Progenitor cell of endocrine pancreas (in vitro differentiated cells): ENCODE data around the gene INPP5E. TPM values are rescaled to one million over a fixed set of nuclear protein-coding genes. Genes with fewer than 3 reads are reported as not detected.

ENCODE experiments used
- DNase-seq: peaks from one replicate; pipeline ENCODE4 v3.0.0; 2021; ENCODE audit warnings: low spot score; ENCODE audit not compliant: unreplicated experiment
- H3K27ac Mint-ChIP-seq: 2 replicates; pipeline ENCODE4 v1.8.0; 2021; ENCODE audit warnings: mild to moderate bottlenecking, moderate library complexity, mixed read lengths
- H3K27me3 Mint-ChIP-seq: 2 replicates; pipeline ENCODE4 v1.8.0; 2021; ENCODE audit warnings: mixed read lengths
- H3K36me3 Mint-ChIP-seq: 2 replicates; pipeline ENCODE4 v1.8.0; 2022; ENCODE audit warnings: mixed read lengths; ENCODE audit not compliant: insufficient read depth
- H3K4me1 Mint-ChIP-seq: 2 replicates; pipeline ENCODE4 v1.8.0; 2021; ENCODE audit warnings: low read depth, mixed read lengths
- H3K4me3 Mint-ChIP-seq: 2 replicates; pipeline ENCODE4 v1.8.0; 2021; ENCODE audit warnings: low read depth, mild to moderate bottlenecking, moderate library complexity, mixed read lengths
- H3K9me3 Mint-ChIP-seq: 2 replicates; pipeline ENCODE4 v1.8.0; 2021; ENCODE audit warnings: low read depth, mixed read lengths
- total RNA-seq: library from RNA; stranded (reverse); gene quantifications from 2 replicates; pipeline ENCODE4 v1.2.1, GENCODE V29; 2021
- TF ChIP-seq, protein P1 (sequence below): fragments of 200-600 bp; sonication (generic); IDR thresholded peaks from one replicate; pipeline ENCODE4 v1.5.0; 2021; ENCODE audit warnings: antibody characterized with exemption, mild to moderate bottlenecking; ENCODE audit not compliant: unreplicated experiment

INPP5E gene
- total RNA-seq, 1 donor from 2014 or later = 25.1 TPM

DNA sequence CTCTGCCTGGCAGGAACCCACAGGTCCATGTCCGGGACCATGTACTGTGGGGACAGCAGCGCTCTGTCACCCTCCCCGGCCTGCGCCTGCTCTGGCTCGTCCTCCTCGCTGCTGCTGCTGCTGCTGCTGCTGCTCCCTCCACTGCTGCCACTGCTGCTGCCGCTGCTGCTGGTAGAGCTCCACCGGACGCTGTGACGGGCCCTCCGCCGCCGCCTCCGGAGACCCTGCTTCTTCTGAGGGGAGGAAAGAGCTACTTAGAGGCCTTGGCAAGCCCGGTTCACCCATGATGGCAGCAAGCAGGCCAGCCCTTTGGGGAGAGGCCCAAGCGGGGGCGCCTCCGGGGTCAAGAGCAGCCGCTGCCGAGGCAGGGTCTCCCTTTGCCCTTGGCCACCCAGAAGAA, 56.2 kb downstream of the INPP5E start:
- Mint-ChIP-seq H3K4me3 (no peak overlapping the region), H3K27ac (no peak overlapping the region), H3K36me3 (peaks cover 15% of the 10 kb centered on the region), H3K9me3 (no peaks in the 10 kb centered on the region), H3K27me3 (no peaks in the 10 kb centered on the region), H3K4me1 (no peaks in the 10 kb centered on the region)
- TF ChIP-seq, protein P1, sequence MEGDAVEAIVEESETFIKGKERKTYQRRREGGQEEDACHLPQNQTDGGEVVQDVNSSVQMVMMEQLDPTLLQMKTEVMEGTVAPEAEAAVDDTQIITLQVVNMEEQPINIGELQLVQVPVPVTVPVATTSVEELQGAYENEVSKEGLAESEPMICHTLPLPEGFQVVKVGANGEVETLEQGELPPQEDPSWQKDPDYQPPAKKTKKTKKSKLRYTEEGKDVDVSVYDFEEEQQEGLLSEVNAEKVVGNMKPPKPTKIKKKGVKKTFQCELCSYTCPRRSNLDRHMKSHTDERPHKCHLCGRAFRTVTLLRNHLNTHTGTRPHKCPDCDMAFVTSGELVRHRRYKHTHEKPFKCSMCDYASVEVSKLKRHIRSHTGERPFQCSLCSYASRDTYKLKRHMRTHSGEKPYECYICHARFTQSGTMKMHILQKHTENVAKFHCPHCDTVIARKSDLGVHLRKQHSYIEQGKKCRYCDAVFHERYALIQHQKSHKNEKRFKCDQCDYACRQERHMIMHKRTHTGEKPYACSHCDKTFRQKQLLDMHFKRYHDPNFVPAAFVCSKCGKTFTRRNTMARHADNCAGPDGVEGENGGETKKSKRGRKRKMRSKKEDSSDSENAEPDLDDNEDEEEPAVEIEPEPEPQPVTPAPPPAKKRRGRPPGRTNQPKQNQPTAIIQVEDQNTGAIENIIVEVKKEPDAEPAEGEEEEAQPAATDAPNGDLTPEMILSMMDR = no peak
- no peak for DNase-seq

DNA sequence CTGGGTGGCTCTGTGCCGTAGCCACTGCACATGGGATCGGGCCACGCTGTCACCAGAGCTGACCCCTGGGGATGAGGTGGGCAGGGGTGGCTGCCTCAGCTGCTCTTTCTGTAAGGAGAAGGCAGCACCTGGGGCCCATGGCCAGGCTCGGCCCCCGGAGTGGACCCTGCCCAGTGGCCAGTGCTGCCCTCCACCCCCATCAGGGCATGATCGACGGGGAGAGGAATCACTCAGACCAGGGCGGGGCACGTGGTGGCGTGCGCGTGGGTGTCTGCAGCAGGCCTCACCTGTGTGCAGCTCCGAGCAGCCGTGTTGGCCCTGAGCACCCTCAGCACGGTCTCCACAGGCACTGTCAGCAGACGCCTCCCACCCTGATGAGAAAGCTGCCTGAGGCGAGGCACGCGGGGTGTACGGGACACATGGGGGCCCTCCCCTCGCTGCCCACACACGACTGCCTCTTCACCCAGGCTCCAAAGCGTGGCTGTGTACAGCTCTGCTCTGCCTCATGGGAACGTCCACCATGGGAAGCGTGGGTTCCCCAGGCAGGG, 57.6 kb downstream of the INPP5E start:
- H3K27me3 Mint-ChIP-seq = no peaks in the 10 kb centered on the region
- H3K27ac Mint-ChIP-seq = no peak overlapping the region
- TF ChIP-seq, protein P1 = no peak
- H3K4me3 Mint-ChIP-seq = no peak overlapping the region
- DNase-seq = no peak
- no peaks in the 10 kb centered on the region for H3K9me3 Mint-ChIP-seq
- H3K4me1 Mint-ChIP-seq = no peaks in the 10 kb centered on the region
- peaks cover 11% of the 10 kb centered on the region for H3K36me3 Mint-ChIP-seq

DNA sequence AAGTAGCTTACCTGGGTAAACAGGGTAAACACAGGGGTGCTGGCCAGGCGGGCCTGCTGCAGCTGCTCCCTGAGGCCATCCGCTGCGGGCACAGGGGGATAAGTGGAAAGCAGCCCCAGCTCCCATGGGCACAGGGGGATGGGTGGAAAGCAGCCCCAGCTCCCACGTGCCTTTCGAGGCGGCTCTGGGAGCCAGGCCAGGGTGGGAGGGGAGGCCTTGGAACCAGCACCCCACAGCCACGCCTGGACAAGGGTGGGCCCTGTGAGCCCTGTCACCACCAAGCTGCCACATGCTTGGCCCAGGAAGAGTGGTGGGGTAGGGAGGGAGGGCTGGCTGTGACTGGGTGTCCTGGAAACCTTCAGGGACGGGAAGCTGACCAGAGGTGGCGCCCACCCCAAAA, 58.3 kb downstream of the INPP5E start:
- Mint-ChIP-seq H3K9me3 (no peaks in the 10 kb centered on the region), H3K4me3 (no peak overlapping the region), H3K27ac (no peak overlapping the region), H3K4me1 (no peaks in the 10 kb centered on the region), H3K27me3 (no peaks in the 10 kb centered on the region), H3K36me3 (peaks cover 11% of the 10 kb centered on the region)
- DNase-seq = no peak
- TF ChIP-seq, protein P1 = no peak

DNA sequence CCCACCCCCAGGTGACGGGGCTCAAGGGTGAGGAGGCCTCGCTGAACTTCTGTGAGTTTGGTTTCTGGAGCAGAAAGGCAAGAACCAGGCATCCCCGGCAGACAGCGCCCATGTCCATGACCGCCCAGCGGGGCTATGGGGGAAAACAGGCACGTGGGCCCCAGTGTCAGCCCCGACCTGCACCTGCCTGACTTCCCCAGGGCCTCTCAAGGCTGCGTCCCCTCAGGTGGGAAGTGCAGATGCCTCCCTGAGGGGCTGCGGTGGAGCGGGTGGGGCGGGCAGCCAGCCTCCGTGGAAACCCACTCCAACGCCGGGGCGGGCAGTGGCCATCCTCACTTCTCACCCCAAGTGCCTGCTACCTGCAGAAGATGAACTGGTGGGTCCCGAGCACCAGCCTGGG, 59.3 kb downstream of the INPP5E start:
- H3K4me3 Mint-ChIP-seq = no peak overlapping the region
- H3K27me3 Mint-ChIP-seq = no peaks in the 10 kb centered on the region
- peaks cover 5% of the 10 kb centered on the region for H3K36me3 Mint-ChIP-seq
- DNase-seq = no peak
- H3K27ac Mint-ChIP-seq = no peak overlapping the region
- H3K4me1 Mint-ChIP-seq = no peaks in the 10 kb centered on the region
- TF ChIP-seq, protein P1 = no peak
- no peaks in the 10 kb centered on the region for H3K9me3 Mint-ChIP-seq

DNA sequence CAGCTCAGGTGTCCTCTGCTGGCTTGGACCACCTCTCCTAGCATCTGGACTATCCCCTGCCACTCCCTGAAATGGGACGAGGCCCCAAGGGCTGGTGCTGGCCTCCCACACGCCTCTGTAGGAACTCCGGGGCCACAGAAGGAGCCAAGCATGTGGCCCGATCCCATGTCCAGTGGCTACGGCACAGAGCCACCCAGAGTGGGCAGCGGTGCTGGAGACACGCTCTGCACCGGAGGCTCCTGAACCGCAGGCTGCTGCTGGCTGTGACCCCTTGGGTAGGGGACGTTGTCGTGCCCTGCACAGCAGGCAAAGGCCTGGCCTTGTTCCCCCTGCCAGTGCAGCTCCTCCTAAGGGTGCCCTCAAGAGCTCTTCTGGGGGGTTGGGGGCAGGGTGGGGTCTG, 59.8 kb downstream of the INPP5E start:
- no peaks in the 10 kb centered on the region for H3K4me1 Mint-ChIP-seq
- no peak for DNase-seq
- H3K4me3 Mint-ChIP-seq = no peak overlapping the region
- peaks cover 3% of the 10 kb centered on the region for H3K36me3 Mint-ChIP-seq
- TF ChIP-seq, protein P1 = no peak
- H3K27me3 Mint-ChIP-seq = no peaks in the 10 kb centered on the region
- no peaks in the 10 kb centered on the region for H3K9me3 Mint-ChIP-seq
- H3K27ac Mint-ChIP-seq = no peak overlapping the region
